CD14-positive monocyte (primary cell): ENCODE measurements around the gene HSF4. TPM values are rescaled to one million over a fixed set of nuclear protein-coding genes. Genes with fewer than 3 reads are reported as not detected.
A peak's percentile ranks its signal among the peaks of the same experiment; 100 is the strongest.

Experiments
- DNase-seq, 3 donors: peaks; one replicate each; pipeline ENCODE4 v3.0.0-alpha.2; 2011 to 2022
- H2AFZ ChIP-seq: 2 replicates; pipeline ENCODE4 v1.6.0; 2012; ENCODE audit warnings: mild to moderate bottlenecking, low read depth, low read length, inconsistent platforms; ENCODE audit not compliant: insufficient read depth, poor library complexity, severe bottlenecking
- H3K27ac ChIP-seq, 2 donors: 1 replicate in 1 of 2; 2 replicates in 1 of 2; pipeline ENCODE4 v1.5.1; 2012 to 2013; ENCODE audit warnings: low read length in 2 of 2, control low read depth in 1 of 2, inconsistent platforms in 1 of 2, low read depth in 1 of 2, mild to moderate bottlenecking in 1 of 2
- H3K27me3 ChIP-seq, 2 donors: one replicate each; pipeline versions ENCODE4 v1.6.0 to v1.6.1; 2011 to 2013; ENCODE audit warnings: low read length in 2 of 2; ENCODE audit not compliant: control insufficient read depth in 2 of 2, insufficient read depth in 2 of 2
- H3K36me3 ChIP-seq, 2 donors: replicated peaks in 1 of 2; 1 replicate in 1 of 2; 2 replicates in 1 of 2; pipeline versions ENCODE4 v1.5.1 to v1.6.1; 2012 to 2013; ENCODE audit warnings: low read length in 2 of 2, control low read depth in 1 of 2, inconsistent platforms in 1 of 2, mild to moderate bottlenecking in 1 of 2; ENCODE audit not compliant: insufficient read depth in 2 of 2, control insufficient read depth in 1 of 2
- H3K4me1 ChIP-seq, 2 donors: 1 replicate in 1 of 2; 2 replicates in 1 of 2; pipeline versions ENCODE4 v1.5.1 to v1.6.1; 2012 to 2013; ENCODE audit warnings: low read length in 2 of 2, control low read depth in 1 of 2, inconsistent platforms in 1 of 2, mild to moderate bottlenecking in 1 of 2, moderate library complexity in 1 of 2; ENCODE audit not compliant: insufficient read depth in 2 of 2, control insufficient read depth in 1 of 2
- H3K4me2 ChIP-seq: replicated peaks from 2 replicates; pipeline ENCODE3; 2012; ENCODE audit warnings: low read length, moderate library complexity, mild to moderate bottlenecking; ENCODE audit not compliant: poor library complexity, severe bottlenecking; ENCODE audit errors: extremely low read depth
- H3K4me3 ChIP-seq, 3 experiments: fragments of 200-600 bp in 1 of 3; sonication (generic) in 1 of 3; replicated peaks in 1 of 3; 1 replicate in 2 of 3; 2 replicates in 1 of 3; pipeline ENCODE4 v1.5.1; 2011 to 2013; ENCODE audit warnings: low read length in 3 of 3, mild to moderate bottlenecking in 3 of 3, control low read depth in 2 of 3, low read depth in 2 of 3, inconsistent platforms in 1 of 3, moderate library complexity in 1 of 3
- H3K79me2 ChIP-seq: 2 replicates; pipeline ENCODE4 v1.6.0; 2012; ENCODE audit warnings: mild to moderate bottlenecking, control low read depth, inconsistent platforms, low read length, moderate library complexity; ENCODE audit not compliant: insufficient read depth
- H3K9ac ChIP-seq: 2 replicates; pipeline ENCODE4 v1.6.0; 2017; ENCODE audit warnings: low read length, mild to moderate bottlenecking; ENCODE audit not compliant: insufficient read depth, poor library complexity, severe bottlenecking
- H3K9me3 ChIP-seq, 2 donors: replicated peaks in 1 of 2; 1 replicate in 1 of 2; 2 replicates in 1 of 2; pipeline versions ENCODE4 v1.5.1 to v1.6.1; 2012 to 2013; ENCODE audit warnings: low read length in 2 of 2, control low read depth in 1 of 2; ENCODE audit not compliant: control insufficient read depth in 1 of 2, insufficient read depth in 1 of 2
- H4K20me1 ChIP-seq: 2 replicates; pipeline ENCODE4 v1.6.0; 2012; ENCODE audit warnings: mild to moderate bottlenecking, low read length, control low read depth, moderate library complexity; ENCODE audit not compliant: insufficient read depth
- H3K27ac Mint-ChIP-seq, 7 donors: one replicate each; pipeline ENCODE4 v1.8.0; 2020; ENCODE audit warnings: mild to moderate bottlenecking in 7 of 7, mixed read lengths in 7 of 7, moderate library complexity in 6 of 7, inconsistent platforms in 2 of 7
- H3K27me3 Mint-ChIP-seq, 3 donors: one replicate each; pipeline ENCODE4 v1.8.0; 2021 to 2022; ENCODE audit warnings: low read depth in 3 of 3, mild to moderate bottlenecking in 3 of 3, mixed read lengths in 3 of 3, moderate library complexity in 3 of 3, inconsistent platforms in 1 of 3
- H3K36me3 Mint-ChIP-seq, 2 donors: one replicate each; pipeline ENCODE4 v1.8.0; 2020; ENCODE audit warnings: mixed read lengths in 2 of 2, inconsistent platforms in 1 of 2, mild to moderate bottlenecking in 1 of 2
- H3K4me1 Mint-ChIP-seq: one replicate; pipeline ENCODE4 v1.8.0; 2020; ENCODE audit warnings: mild to moderate bottlenecking, mixed read lengths
- H3K4me3 Mint-ChIP-seq, 2 donors: one replicate each; pipeline ENCODE4 v1.8.0; 2020; ENCODE audit warnings: mild to moderate bottlenecking in 2 of 2, mixed read lengths in 2 of 2, moderate library complexity in 1 of 2
- H3K9me3 Mint-ChIP-seq, 7 donors: one replicate each; pipeline ENCODE4 v1.8.0; 2020 to 2022; ENCODE audit warnings: mixed read lengths in 7 of 7, mild to moderate bottlenecking in 6 of 7, moderate library complexity in 6 of 7, inconsistent platforms in 2 of 7
- CTCF ChIP-seq: fragments of 200-600 bp; IDR thresholded peaks from one replicate; pipeline ENCODE4 v1.8.0; 2022; ENCODE audit warnings: antibody characterized with exemption, mild to moderate bottlenecking
- WGBS: methylation state at CpG from one replicate; pipeline ENCODE4 v1.1.5; 2013; ENCODE audit warnings: missing lambda C conversion rate; ENCODE audit not compliant: insufficient coverage; 5-methylcytosine and 5-hydroxymethylcytosine counted together
- intact Hi-C, 2 donors: fragments of 100-400 bp; cut with micrococcal nuclease; formaldehyde crosslinking; loops; one replicate each; pipeline versions ENCODE4 v1.15.0 to v1.15.1; 2023
- polyA plus RNA-seq, 3 donors: library from polyadenylated mRNA; depleted of rRNA in 1 of 3; unstranded in 2 of 3; stranded (reverse) in 1 of 3; fragments of 300-500 nt in 2 of 3; fragments of >200 nt in 1 of 3; fragmentation: Illumina TruSeq in 2 of 3; gene quantifications; 1 replicate in 2 of 3; 2 replicates in 1 of 3; pipeline ENCODE4 v1.2.3, GENCODE V29; 2012 to 2021

The HSF4 gene
- polyA plus RNA-seq, 3 donors = 53.4 TPM; not detected in 2

GRCh38 chr16:67165121-67166078, 855 bp downstream of the HSF4 start:
- H3K4me3 ChIP-seq = peak overlapping the region in 1 of 3 experiments; percentile 61
- peaks cover 53% of the 10 kb centered on the region for H4K20me1 ChIP-seq
- H3K79me2 ChIP-seq = no peaks in the 10 kb centered on the region
- H2AFZ ChIP-seq = no peak overlapping the region
- Mint-ChIP-seq H3K9me3 (peaks cover 0 to 31% (median 16%) of the 10 kb centered on the region in 7 donors), H3K36me3 (peaks cover 12 to 18% of the 10 kb centered on the region in 2 donors), H3K4me1 (peaks cover 50% of the 10 kb centered on the region), H3K27ac (peak overlapping the region in 1 of 7 donors; percentile 20), H3K27me3 (peaks cover 73 to 93% (median 86%) of the 10 kb centered on the region in 3 donors), H3K4me3 (peak overlapping the region; percentile 9 to 69)
- no peak for TF ChIP-seq CTCF
- intact Hi-C loops = no loop called here
- peak overlapping the region; percentile 67 for H3K4me2 ChIP-seq
- 7% methylated on average over 80 of the region's 85 CpGs for WGBS
- no peak overlapping the region for H3K9ac ChIP-seq
- H3K27me3 ChIP-seq = peaks cover 49 to 80% of the 10 kb centered on the region in 2 donors
- no peak overlapping the region for H3K27ac ChIP-seq
- H3K4me1 ChIP-seq = peaks cover 62 to 66% of the 10 kb centered on the region in 2 donors
- H3K36me3 ChIP-seq = no peaks in the 10 kb centered on the region
- peaks cover 0 to 37% of the 10 kb centered on the region in 2 donors for H3K9me3 ChIP-seq
- DNase-seq = no peak

DNA sequence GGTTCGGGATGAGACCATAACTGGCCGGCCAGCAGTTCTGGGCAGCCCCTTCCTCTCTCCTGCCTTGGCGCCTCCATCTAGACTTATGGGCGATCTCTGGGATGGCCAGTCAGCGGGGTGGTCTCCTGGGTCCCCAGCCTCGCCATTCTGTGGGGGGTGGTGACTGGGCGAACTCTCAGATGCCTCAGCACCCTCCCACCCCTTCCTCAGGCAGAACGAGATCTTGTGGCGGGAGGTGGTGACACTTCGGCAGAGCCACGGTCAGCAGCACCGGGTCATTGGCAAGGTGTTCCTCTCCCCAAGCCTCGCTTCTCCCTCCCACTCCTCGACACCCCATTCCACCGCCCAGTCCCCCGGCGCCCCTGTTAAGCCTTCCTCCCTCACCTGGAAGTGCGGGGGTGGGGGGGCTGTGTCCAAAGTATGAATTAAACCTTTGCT, 1.6 kb downstream of the HSF4 start:
- Histone ChIP-seq H3K9me3 (peaks cover 0 to 37% of the 10 kb centered on the region in 2 donors), H4K20me1 (peaks cover 51% of the 10 kb centered on the region), H3K4me2 (no peak overlapping the region), H3K9ac (no peak overlapping the region), H3K4me1 (peaks cover 62 to 66% of the 10 kb centered on the region in 2 donors), H3K27ac (no peak overlapping the region), H3K27me3 (peaks cover 49 to 80% of the 10 kb centered on the region in 2 donors), H2AFZ (no peak overlapping the region), H3K36me3 (no peaks in the 10 kb centered on the region), H3K4me3 (no peak overlapping the region), H3K79me2 (no peaks in the 10 kb centered on the region)
- no peak for TF ChIP-seq CTCF
- peak overlapping the region in 1 of 7 donors; percentile 11 for H3K27ac Mint-ChIP-seq
- no peak for DNase-seq
- intact Hi-C loops = no loop called here
- H3K4me3 Mint-ChIP-seq = peak overlapping the region; percentile 9 to 84
- peaks cover 0 to 29% (median 14%) of the 10 kb centered on the region in 7 donors for H3K9me3 Mint-ChIP-seq
- peaks cover 48% of the 10 kb centered on the region for H3K4me1 Mint-ChIP-seq
- 40% methylated on average over 4 of the region's 18 CpGs for WGBS
- H3K27me3 Mint-ChIP-seq = peaks cover 69 to 92% (median 83%) of the 10 kb centered on the region in 3 donors
- H3K36me3 Mint-ChIP-seq = peaks cover 15 to 18% of the 10 kb centered on the region in 2 donors
